ENCODE data around the gene SKI. TPM values are rescaled to one million over a fixed set of nuclear protein-coding genes. Genes with fewer than 3 reads are reported as not detected.
A peak's percentile ranks its signal among the peaks of the same experiment; 100 is the strongest.

Gene SKI
- total and polyA plus RNA-seq, 9 of the 15 experiments (the other 6 are each of a cell fraction or from before 2014, with no cell fraction given): 0.10 to 60.5 (median 4.6) TPM

- peak; percentile 97 for TF ChIP-seq MGA (IDR thresholded peaks at IDR 0.05)
- 0 out of 2 replicates have a peak, but pooled peaks have one; percentile 48 for TF ChIP-seq GABPB1 (CRISPR knock-in tag; IDR thresholded peaks at IDR 0.05)
- TF ChIP-seq ZKSCAN3 (CRISPR knock-in tag; IDR thresholded peaks at IDR 0.05): no peak
- no peak for TF ChIP-seq ZNF589 (CRISPR knock-in tag; IDR thresholded peaks at IDR 0.05; ENCODE audit: low read depth)
- TF ChIP-seq MAX (CRISPR knock-in tag; IDR thresholded peaks at IDR 0.05): peak; percentile 66; the same call in 1 of the 2 replicates
- no peak for TF ChIP-seq ZNF232 (CRISPR knock-in tag; IDR thresholded peaks at IDR 0.05)
- TF ChIP-seq FOXP4 (CRISPR knock-in tag; IDR thresholded peaks at IDR 0.05; ENCODE audit: borderline replicate concordance): peak; percentile 67; the same call in 1 of the 2 replicates
- 0 out of 2 replicates have a peak, but pooled peaks have one; percentile 17 for TF ChIP-seq MECOM (CRISPR knock-in tag; IDR thresholded peaks at IDR 0.05)
- TF ChIP-seq ZFPM2 (CRISPR knock-in tag; IDR thresholded peaks at IDR 0.05): no peak
- TF ChIP-seq BACH1 (tag; IDR thresholded peaks at IDR 0.05): no peak
- TF ChIP-seq RBFOX2 (IDR thresholded peaks at IDR 0.05; ENCODE audit: low read depth, low read length): peak; percentile 53
- no peak for TF ChIP-seq GATAD2B (IDR thresholded peaks at IDR 0.05; ENCODE audit: borderline replicate concordance)
- TF ChIP-seq MTA1 (IDR thresholded peaks at IDR 0.05; ENCODE audit: borderline replicate concordance): no peak
These were observed 2.0 kb downstream of the SKI start (continued) for GRCh38 chr1:2229911-2230731.

Measured in K562 (cell line).